Measurements from ENCODE around the gene TXLNB.
"Not testable (repeated sequence)": the region's sequence is repeated elsewhere in the genome, so short reads cannot be mapped to it uniquely, and the experiment has no call there.

Gene TXLNB

GRCh38 chr6:139230391-139230840 lies 61.4 kb downstream of the TXLNB start:
- peak; percentile 78 for DNase-seq

- not testable (repeated sequence) for DNase-seq
Measured at GRCh38 chr6:139228387-139228786, 63.4 kb downstream of the TXLNB start.

- no peak for DNase-seq
Measured at GRCh38 chr6:139219746-139220145, 72.1 kb downstream of the TXLNB start.

- DNase-seq: peak; percentile 60
Measured at GRCh38 chr6:139219271-139219729, 72.5 kb downstream of the TXLNB start.

GRCh38 chr6:139212460-139212859 lies 79.3 kb downstream of the TXLNB start:
- DNase-seq: not testable (repeated sequence)

GRCh38 chr6:139210766-139211165 lies 81.0 kb downstream of the TXLNB start:
- DNase-seq: not testable (repeated sequence)

GRCh38 chr6:139205843-139206242 lies 86.0 kb downstream of the TXLNB start:
- no peak for DNase-seq

GRCh38 chr6:139204978-139205377 lies 86.8 kb downstream of the TXLNB start:
- DNase-seq: no peak

- DNase-seq: no peak
Measured at GRCh38 chr6:139201378-139201777, 90.4 kb downstream of the TXLNB start.

- DNase-seq: no peak
Measured at GRCh38 chr6:139198529-139199288, 93.1 kb downstream of the TXLNB start.

GRCh38 chr6:139194740-139195139 lies 97.1 kb downstream of the TXLNB start:
- DNase-seq: no peak
